ENCODE results near the gene ZNF524. TPM values are rescaled to one million over a fixed set of nuclear protein-coding genes. Genes with fewer than 3 reads are reported as not detected.

Gene ZNF524
- total and polyA plus RNA-seq, 7 donors: 24.5 to 49.2 (median 37.1) TPM

DNA sequence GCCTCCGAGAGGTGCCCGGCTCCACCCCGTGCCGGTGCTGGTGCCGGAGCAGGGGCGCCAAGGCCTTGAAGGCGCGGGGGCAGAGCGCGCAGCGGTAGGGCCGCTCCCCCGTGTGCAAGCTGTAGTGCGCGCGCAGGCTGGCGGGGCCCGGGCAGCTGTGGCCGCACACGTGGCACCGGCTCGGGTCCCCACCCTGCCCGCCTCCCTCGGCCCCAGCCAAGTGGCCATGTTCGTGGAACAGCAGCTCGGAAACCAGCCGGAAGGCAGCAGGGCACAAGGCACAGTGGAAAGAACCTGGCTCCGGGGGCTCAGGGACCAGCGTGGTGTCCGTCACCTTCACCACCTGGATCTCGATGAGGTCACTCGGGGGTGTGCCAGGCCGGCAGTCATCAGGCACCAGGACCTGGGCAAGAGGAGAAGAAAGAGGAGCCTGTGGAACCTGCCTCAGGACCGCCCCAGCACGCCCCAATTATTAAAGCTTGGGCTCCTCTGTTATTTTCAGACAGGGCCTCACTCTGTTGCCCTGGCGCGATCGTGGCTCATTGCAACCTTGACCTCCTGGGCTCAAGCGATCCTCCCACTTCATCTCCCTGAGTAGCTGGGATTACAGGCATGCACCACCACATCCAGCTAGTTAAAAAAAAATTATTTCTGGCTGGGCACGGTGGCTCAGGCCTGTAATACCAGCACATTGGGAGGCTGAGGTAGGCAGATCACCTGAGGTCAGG, 22.3 kb downstream of the ZNF524 start:
- Histone ChIP-seq H3K27me3 (no peaks in the 10 kb centered on the region), H3K4me1 (peaks cover 0 to 14% (median 13%) of the 10 kb centered on the region in 4 donors), H3K27ac (no peak overlapping the region), H3K9me3 (no peaks in the 10 kb centered on the region), H3K4me3 (no peak overlapping the region), H3K36me3 (peaks cover 0 to 23% (median 8%) of the 10 kb centered on the region in 4 donors)
- intact Hi-C loops (cut with DNase I): no loop called here
- TF ChIP-seq POLR2A (IDR thresholded peaks at IDR 0.05): no peak
- no peak for TF ChIP-seq CTCF (IDR thresholded peaks at IDR 0.05)
- no peak for TF ChIP-seq POLR2AphosphoS5 (IDR thresholded peaks at IDR 0.05)
- WGBS, 2 donors: 95% methylated on average over 40 of the region's 40 CpGs
- no peak for DNase-seq

DNA sequence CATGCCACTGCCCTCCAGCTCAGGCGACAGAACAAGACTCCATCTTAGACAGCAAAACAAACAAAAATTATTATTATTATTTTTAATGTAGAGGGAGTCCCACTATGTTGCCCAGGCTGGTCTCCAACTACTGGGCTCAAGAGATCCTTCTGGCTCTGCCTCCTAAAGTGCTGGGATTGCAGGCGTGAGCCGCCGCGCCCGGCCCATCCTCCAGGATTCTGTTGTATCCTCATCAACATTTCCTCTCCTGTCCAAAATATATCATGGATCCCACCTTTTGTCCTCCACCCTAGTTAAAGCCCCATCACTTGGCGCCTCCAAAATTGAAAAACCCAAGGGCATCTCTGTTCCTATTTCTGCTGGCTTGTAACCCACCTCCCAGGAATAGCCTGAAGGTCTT, 23.0 kb downstream of the ZNF524 start:
- no peak for DNase-seq
- H3K27me3 ChIP-seq: no peaks in the 10 kb centered on the region
- 95 to 97% methylated on average over 7 of the region's 7 CpGs for WGBS, 2 donors
- peaks cover 0 to 14% (median 13%) of the 10 kb centered on the region in 4 donors for H3K4me1 ChIP-seq
- no peaks in the 10 kb centered on the region for H3K9me3 ChIP-seq
- TF ChIP-seq POLR2A (IDR thresholded peaks at IDR 0.05) (no peak), EP300 (IDR thresholded peaks at IDR 0.05) (no peak), CTCF (IDR thresholded peaks at IDR 0.05) (no peak)
- H3K4me3 ChIP-seq: no peak overlapping the region
- H3K36me3 ChIP-seq: peaks cover 0 to 16% (median 6%) of the 10 kb centered on the region in 4 donors
- peak overlapping the region; percentile 91 to 97 (median 94) for H3K27ac ChIP-seq
- intact Hi-C loops (cut with DNase I): no loop called here

GRCh38 chr19:55623561-55623960, 23.5 kb downstream of the ZNF524 start:
- WGBS, 2 donors: 56 to 71% methylated on average over 7 of the region's 7 CpGs
- Histone ChIP-seq H3K9me3 (no peaks in the 10 kb centered on the region), H3K27ac (peak overlapping the region; percentile 91 to 97 (median 94)), H3K4me1 (peaks cover 0 to 14% (median 13%) of the 10 kb centered on the region in 4 donors), H3K36me3 (peaks cover 0 to 16% (median 6%) of the 10 kb centered on the region in 4 donors), H3K27me3 (no peaks in the 10 kb centered on the region), H3K4me3 (peak overlapping the region in 1 of 4 donors; percentile 64)
- no peak for DNase-seq
- TF ChIP-seq CTCF (IDR thresholded peaks at IDR 0.05) (no peak), EP300 (IDR thresholded peaks at IDR 0.05) (no peak), POLR2AphosphoS5 (IDR thresholded peaks at IDR 0.05) (no peak), POLR2A (IDR thresholded peaks at IDR 0.05) (no peak)
- intact Hi-C loops (cut with DNase I): no loop called here

GRCh38 chr19:55624109-55625003, 24.3 kb downstream of the ZNF524 start, which contains the start of gene ZNF784:
Gene ZNF784, minus strand, starts transcription at chr19:55624566. Its CDS starts 5 bp downstream, at chr19:55624561.
- H3K9me3 ChIP-seq: no peaks in the 10 kb centered on the region
- peaks cover 0 to 16% (median 6%) of the 10 kb centered on the region in 4 donors for H3K36me3 ChIP-seq
- TF ChIP-seq CTCF (IDR thresholded peaks at IDR 0.05) (no peak), POLR2AphosphoS5 (IDR thresholded peaks at IDR 0.05) (peak; percentile 46 to 77 (median 62)), EP300 (IDR thresholded peaks at IDR 0.05) (no peak), POLR2A (IDR thresholded peaks at IDR 0.05) (peak in 1 of 2 donors; percentile 12)
- H3K27me3 ChIP-seq: no peaks in the 10 kb centered on the region
- peaks cover 0 to 14% (median 13%) of the 10 kb centered on the region in 4 donors for H3K4me1 ChIP-seq
- peak within 1 kb of the TSS; percentile 91 to 97 (median 94) for H3K27ac ChIP-seq
- intact Hi-C loops (cut with DNase I): no loop called here
- 0 to 1% methylated on average over 56 of the region's 56 CpGs for WGBS, 2 donors
- H3K4me3 ChIP-seq: peak within 1 kb of the TSS; percentile 63 to 68 (median 64)
- peak; percentile 97 for DNase-seq
